Rectal smooth muscle tissue (tissue), 1 donor: Measurements from ENCODE around the gene HOXC10.

Source experiments
- H3K27ac ChIP-seq: one replicate; pipeline ENCODE4 v1.7.0; 2013; ENCODE audit warnings: low read depth, low read length, inconsistent platforms
- H3K27me3 ChIP-seq: one replicate; pipeline ENCODE4 v1.7.0; 2013; ENCODE audit warnings: low read length; ENCODE audit not compliant: control insufficient read depth, insufficient read depth
- H3K36me3 ChIP-seq: one replicate; pipeline ENCODE4 v1.7.0; 2013; ENCODE audit warnings: low read length; ENCODE audit not compliant: control insufficient read depth, insufficient read depth
- H3K4me1 ChIP-seq: one replicate; pipeline ENCODE4 v1.7.0; 2013; ENCODE audit warnings: low read length; ENCODE audit not compliant: control insufficient read depth, insufficient read depth
- H3K4me3 ChIP-seq: one replicate; pipeline ENCODE4 v1.7.0; 2013; ENCODE audit warnings: low read length
- H3K9ac ChIP-seq: one replicate; pipeline ENCODE4 v1.7.0; 2013; ENCODE audit warnings: low read length

The HOXC10 gene

DNA sequence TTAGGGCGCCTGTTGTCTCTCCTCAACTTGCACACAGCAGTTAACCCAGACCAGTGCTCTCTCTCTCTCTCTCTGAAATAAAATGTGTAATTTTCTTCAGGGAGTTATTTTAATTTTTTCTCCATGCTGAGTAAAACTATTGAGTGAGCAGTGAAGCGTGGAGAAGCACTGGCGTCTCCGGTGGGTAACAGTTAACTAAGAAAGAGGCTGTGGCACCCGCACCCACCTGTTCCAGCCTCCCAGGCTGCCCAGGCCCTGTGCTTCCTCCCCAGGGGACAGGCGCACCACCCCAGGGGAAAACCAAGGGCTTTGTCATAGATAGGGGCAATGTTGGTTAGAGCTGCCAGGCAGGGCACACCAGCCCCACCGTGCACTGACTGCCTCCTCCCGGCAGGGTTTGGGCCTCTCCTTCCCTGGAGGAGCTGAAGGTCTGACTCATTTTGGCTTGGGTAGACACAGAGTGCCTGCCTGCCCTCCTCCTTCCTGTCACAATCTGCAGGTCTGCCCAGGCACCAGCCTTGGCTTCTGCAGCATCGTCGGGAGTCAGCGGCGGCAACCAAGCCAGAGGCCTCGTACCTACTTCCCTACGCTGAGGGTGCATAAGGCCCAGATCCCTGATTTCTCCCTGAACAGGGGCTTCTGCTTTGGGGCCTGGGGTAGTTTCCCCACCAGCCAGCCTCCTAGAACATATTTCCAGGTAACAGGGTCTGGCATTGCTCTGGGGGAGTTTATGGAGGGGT lies 51.8 kb downstream of the HOXC10 start:
- no peak overlapping the region for H3K27ac ChIP-seq
- peaks cover 35% of the 10 kb centered on the region for H3K27me3 ChIP-seq
- H3K9ac ChIP-seq = no peak overlapping the region
- H3K4me1 ChIP-seq = no peaks in the 10 kb centered on the region
- no peak overlapping the region for H3K4me3 ChIP-seq
- H3K36me3 ChIP-seq = no peaks in the 10 kb centered on the region

DNA sequence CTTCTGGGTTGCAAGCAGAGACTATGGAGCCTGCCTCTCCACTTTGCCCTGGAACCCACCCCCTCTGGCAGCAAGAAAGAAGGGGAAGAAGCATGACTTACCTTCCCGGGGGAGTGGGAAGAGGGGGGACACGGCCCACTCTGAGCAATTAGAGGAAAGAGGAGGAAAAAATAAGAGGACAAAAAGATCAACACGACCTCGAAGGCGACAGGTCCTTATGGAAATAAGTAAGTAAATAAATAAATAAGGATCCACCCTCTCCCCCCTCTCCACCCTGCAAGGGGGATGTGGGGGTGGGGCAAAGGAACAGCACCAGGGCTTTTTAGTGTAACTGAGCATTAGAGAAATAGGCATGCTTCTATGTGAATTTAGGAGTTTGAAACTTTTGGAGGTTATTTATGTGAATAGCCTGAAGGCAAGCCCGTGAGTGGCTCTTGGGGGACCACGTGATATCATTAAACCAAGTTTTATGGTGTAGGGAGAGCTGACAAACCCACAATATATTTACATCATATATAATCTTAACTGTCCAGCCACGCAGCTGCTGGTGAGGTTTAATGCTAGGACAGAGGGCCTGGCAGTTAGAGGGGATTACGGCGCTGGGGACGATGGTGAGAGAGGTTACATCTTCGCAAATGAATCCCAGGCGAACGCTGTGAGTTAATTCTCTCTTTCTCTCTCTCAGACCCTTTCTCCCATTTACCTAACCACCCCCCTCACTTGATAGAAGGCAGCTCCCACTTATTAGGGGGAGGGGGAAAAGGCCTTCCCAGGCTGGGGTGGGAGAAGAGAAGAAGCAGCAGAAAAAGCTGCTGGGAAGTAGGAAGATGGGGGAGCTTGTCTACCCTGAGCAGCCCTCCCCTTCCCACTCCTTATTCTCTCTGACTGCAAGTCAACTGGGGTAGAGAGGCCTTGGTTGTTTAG lies 52.7 kb downstream of the HOXC10 start:
- Histone ChIP-seq H3K4me3 (no peak overlapping the region), H3K27me3 (peaks cover 26% of the 10 kb centered on the region), H3K4me1 (no peaks in the 10 kb centered on the region), H3K27ac (no peak overlapping the region), H3K36me3 (no peaks in the 10 kb centered on the region), H3K9ac (no peak overlapping the region)

DNA sequence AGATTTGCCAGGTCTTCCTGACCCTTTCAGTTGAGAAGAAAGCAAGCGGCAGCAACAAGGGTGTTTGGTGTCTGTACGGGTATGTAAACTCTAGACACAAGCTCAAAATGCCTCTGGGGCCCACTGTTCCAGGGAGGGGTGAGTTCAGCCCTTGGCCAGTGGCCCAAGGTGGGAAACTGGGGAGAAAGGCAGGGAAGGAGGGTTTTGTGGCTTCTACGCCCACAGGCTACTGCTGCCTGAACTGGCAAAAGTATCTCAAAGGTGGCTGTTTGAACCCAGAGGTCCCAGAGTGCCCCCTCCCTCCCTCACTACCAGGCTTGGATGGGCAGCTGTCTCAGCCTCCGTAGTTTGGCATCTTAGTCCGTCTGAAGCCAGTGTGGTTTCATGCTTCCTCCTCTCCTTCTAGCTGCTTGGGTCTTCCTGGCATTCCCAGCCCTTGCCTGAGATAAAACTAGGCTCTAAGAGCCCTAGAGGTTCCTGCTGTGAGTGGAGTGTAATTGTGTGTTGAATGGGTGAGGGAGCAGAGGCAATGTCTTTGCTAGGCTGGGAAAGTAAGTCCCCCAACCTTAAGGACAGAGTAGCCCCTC lies 53.4 kb downstream of the HOXC10 start:
- H3K27me3 ChIP-seq = peaks cover 22% of the 10 kb centered on the region
- H3K4me1 ChIP-seq = no peaks in the 10 kb centered on the region
- H3K4me3 ChIP-seq = no peak overlapping the region
- no peaks in the 10 kb centered on the region for H3K36me3 ChIP-seq
- H3K27ac ChIP-seq = no peak overlapping the region
- H3K9ac ChIP-seq = no peak overlapping the region

DNA sequence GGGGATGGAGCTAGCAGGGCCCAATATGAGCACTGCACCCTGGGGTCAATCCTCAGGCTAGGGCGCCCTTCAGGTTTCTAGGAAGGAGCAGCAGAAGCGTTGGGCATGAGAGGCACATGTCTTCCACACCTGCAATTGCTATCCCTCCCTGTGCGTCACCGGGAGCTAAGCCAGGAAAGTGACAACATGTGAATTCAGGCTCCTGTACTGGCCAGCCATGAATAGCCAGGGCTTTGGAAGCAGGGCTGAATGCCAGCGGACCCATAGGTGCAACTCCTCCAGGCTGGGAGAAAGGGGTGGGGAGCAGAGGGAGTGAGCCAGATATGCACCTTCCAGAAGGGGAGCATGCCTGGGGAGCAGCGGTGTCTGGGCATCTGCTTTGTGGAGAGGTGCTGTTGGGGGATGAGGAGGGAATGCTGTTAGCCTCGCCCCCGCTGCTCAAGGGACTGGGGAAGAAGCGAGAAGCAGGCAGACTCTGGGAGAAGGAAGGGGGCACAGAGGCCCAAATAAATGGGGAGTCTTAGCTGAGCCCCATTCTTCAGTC lies 54.0 kb downstream of the HOXC10 start:
- Histone ChIP-seq H3K27ac (no peak overlapping the region), H3K27me3 (peaks cover 21% of the 10 kb centered on the region), H3K4me3 (no peak overlapping the region), H3K4me1 (no peaks in the 10 kb centered on the region), H3K9ac (no peak overlapping the region), H3K36me3 (no peaks in the 10 kb centered on the region)

DNA sequence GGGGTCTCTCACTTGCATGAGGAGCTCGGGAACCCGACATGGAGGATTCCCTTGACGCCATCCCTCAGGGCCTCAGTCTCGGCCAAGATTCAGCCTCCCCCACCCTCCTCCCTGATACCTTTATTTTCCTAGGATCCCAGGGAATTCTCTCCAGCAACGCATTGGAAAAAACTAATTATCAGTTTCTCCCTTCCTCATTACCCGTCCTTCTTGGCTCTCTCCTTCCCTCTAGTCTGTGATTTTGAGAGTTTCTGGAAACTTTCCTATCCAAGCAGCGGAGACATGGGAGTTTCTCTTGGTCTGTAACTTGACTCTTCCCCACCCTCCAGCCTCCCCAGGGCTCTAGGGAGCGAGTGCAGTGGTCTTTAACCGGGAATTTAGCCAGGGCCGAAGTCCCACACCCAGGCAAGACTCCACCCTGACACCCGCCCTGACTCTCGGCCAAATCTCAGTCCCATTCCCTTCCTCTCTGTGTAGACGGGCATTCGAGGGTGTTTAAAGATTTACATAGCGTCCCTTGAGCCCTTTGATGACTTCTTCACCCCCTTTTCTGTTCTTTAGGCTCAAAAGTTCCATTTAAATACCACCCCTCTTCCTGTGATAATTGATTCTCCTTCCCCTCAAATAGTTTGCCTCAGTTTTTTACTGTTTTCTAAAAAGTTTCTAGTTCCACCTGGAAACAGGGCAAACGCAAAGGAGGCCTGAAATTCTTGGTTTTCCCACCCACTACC lies 54.6 kb downstream of the HOXC10 start:
- Histone ChIP-seq H3K36me3 (no peaks in the 10 kb centered on the region), H3K27ac (no peak overlapping the region), H3K9ac (no peak overlapping the region), H3K27me3 (peaks cover 21% of the 10 kb centered on the region), H3K4me1 (no peaks in the 10 kb centered on the region), H3K4me3 (no peak overlapping the region)
